GM19372 (cell line): ENCODE measurements around the gene GATB.

Source experiments
- ATAC-seq: cut with Tn5 transposase; IDR thresholded peaks from one replicate; pipeline ENCODE4 v1.9.1; 2021; ENCODE audit warnings: mild to moderate bottlenecking, low read depth, moderate library complexity; ENCODE audit not compliant: unreplicated experiment

The GATB gene

DNA sequence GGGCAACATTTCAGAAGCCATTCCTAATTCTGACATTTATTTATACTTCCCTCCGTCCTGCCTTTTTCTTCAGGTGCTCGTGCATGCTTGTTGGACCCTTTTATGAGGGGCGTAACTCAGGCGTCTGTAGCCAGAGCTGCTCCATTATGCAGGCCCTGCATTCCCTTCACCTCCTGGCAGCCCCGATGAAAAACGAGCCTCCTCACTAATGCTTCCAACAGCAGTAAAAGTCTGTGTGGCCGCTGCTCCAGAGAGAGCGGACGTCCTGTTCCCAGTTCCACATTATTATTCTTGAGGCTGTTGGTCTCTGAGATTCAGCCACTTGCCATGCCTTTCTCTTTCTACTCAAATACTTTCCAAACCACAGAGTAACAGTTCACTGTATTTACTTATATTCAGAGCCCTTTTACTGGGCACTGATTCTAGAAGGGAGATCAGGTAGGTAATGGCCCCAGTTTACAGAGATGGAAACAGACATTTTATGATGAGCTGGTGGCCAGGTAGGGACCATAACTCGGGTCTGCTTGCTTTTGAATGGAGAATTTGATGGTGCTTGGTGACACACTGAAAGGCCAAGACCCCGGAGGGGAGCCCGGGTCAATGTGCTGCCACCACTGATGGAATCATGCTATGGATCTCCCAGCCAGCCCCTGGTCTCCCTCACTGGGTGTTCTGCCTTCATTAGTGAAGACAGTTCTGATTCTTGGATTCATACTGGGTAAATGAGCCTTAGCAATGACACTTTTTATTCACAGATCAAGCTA is 101.0 kb downstream of the GATB start:
- no peak for ATAC-seq

GRCh38 chr4:151658959-151659600 is 101.7 kb downstream of the GATB start:
- ATAC-seq, result no peak

DNA sequence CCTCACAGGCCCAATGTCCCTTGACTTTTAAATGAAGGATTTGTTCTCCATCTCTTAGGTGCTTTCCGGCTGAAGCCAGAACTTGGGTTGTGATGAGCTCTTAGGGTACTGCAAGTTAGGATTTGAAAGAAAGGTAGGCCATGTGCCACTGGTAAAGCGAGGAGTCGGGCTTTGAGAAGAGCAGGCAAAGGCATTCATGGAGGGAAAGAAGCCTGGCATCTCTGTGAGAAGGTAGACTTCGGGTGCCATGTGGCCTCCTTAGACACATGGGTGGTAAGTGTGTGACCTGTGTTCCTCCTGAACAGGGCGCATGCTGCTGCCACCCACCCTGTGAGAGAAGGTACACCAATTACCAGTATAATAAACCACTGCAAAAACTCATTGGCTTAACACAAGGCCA is 102.9 kb downstream of the GATB start:
- no peak for ATAC-seq

DNA sequence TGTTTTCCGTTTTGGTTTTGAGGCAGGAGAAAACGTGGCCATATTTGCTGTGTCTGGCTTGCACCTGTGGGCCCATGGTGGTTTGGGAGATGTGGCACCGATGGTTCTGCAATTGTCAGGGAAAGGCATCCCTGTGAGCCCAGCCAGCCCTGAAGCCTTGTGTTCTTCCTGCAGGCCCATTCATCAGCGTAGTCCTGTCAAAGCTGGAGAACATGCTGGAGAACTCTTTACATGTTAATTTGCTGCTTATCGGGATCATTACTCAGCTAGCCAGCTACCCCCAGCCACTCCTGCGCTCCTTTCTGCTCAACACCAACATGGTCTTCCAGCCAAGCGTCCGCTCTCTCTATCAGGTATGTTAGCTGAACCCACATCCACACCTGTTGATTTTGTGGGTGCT is 104.7 kb downstream of the GATB start:
- no peak for ATAC-seq

DNA sequence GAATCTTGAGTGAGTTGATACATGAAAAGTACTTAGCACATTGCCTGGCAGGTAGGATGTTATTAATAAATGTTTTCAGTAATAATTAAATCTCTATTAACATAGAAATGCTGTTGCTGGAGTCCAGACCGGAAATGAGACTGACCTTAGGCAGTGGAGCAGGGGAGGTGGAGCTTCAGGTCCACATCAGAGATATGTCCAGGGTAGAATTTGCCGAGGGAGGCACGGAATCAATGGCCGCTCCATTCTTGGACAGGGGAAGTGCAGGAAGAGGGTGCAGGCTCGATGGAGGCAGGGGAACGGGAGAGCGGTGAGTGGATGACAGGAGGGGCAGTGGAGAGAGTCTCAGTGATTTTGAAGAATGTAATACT is 107.3 kb downstream of the GATB start:
- ATAC-seq, result no peak

GRCh38 chr4:151652841-151653547 is 107.8 kb downstream of the GATB start:
- ATAC-seq, result no peak

GRCh38 chr4:151651496-151651895 is 109.3 kb downstream of the GATB start:
- no peak for ATAC-seq

DNA sequence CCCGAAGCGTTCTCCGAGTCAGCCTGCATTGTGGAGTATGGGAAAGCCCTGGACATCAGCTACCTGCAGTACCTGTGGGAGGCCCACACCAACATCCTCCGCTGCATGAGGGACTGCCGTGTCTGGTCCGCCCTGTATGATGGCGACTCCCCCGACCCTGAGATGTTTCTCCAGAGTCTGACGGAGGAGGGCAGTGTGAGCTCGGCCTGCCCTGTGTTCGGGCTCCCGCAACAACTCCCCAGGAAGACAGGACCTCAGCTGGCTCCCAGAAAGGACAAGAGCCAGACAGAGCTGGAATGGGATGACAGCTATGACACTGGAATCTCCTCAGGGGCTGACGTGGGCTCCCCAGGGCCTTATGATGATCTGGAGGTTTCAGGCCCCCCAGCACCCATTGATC is 111.3 kb downstream of the GATB start:
- no peak for ATAC-seq

DNA sequence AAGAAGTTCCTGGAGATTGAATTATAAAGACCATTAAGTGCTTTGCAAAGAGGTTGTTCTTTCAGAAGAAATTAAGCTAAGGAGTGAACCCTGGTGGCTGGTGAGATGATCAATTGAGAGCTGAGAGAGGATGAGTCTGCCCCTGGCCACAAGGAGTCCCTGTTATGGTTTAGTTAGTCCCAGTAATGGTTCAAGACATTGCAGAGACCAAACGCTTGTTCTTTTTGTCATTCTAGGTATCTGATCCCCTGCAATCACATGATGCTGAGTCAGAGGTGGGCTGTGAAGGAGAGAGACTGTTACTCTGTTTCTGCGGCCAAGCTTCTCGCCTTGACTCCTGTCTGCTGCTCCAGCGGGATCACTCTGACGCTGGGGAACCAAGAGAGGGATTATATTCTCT is 114.5 kb downstream of the GATB start:
- no peak for ATAC-seq

DNA sequence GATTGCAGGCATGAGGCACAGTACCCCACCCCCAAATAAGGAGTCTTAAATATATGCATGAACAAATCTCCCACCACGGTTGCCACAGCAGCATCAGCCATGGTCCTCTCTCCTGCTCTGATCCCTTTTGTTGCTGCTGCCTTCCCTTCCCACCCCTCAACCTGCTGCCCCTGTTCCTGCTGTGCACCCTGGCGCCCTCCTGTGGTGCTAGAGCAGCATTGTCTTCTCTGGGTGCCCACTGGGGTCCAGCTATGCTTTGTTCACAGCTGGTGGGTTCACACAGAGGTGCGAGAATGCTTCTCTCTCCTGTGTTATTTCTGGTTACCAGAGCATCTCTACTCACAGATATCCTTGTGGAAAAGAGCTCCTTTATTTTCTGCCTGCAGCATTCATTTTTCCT is 116.2 kb downstream of the GATB start:
- ATAC-seq, result no peak

DNA sequence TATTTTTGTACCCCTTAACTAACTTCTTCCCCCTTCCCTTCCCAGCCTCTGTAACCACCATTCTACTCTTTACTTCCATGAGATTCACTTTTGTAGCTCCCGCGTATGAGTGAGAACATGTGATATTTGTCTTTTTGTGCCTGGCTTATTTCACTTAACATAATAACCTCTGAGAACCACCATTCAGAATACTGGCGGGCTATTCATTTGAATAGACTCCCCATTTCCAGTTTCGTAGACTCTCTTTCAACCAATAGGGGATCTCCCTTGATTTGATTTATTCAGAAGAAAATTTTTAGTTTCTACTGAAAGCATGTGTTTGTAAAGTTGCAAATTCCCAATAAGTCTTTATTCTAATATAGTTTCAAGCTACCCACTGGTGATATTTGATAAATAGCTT is 117.2 kb downstream of the GATB start:
- no peak for ATAC-seq

DNA sequence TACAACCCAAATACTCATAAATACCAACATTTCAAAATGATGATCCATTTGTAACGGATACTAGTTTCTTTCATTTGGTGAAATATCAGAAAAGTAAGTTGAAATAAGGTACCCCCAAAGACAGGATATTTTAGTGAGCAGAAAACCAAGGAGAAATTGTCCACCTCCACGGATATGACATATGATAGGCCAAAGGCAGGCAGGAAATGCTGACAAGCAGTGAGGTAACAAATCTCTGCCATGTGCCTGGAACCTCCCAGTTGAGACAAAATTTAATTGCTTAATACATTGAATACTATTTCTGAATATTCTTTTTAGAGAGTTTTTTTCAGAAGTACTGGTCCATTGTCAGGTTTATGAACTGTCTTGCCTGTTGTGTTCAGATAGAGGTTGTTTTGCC is 118.8 kb downstream of the GATB start:
- ATAC-seq, result no peak

DNA sequence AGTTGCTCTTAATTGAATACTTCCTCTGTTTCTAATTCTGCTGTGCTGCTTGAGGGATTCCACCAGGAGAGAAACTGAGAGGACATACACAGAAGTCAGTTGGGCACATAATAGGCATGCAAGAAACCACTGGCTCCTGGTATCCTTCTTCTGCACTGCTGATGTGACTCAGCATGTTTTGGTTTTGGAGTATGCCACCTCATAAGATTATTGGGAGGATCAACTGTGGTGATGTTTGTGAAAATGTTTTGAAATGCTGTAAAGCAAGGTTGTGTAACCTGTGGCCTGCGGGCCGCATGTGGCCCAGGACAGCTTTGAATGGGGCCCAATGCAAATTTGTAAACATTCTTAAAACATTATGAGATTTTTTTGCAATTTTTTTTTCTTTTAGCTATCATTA is 119.6 kb downstream of the GATB start:
- ATAC-seq, result no peak

- ATAC-seq, result no peak
Observed at GRCh38 chr4:151640381-151640780, 120.4 kb downstream of the GATB start.

GRCh38 chr4:151638295-151638858 is 122.4 kb downstream of the GATB start:
- no peak for ATAC-seq

- ATAC-seq, result no peak
Observed at GRCh38 chr4:151631349-151631748, 129.5 kb downstream of the GATB start.

DNA sequence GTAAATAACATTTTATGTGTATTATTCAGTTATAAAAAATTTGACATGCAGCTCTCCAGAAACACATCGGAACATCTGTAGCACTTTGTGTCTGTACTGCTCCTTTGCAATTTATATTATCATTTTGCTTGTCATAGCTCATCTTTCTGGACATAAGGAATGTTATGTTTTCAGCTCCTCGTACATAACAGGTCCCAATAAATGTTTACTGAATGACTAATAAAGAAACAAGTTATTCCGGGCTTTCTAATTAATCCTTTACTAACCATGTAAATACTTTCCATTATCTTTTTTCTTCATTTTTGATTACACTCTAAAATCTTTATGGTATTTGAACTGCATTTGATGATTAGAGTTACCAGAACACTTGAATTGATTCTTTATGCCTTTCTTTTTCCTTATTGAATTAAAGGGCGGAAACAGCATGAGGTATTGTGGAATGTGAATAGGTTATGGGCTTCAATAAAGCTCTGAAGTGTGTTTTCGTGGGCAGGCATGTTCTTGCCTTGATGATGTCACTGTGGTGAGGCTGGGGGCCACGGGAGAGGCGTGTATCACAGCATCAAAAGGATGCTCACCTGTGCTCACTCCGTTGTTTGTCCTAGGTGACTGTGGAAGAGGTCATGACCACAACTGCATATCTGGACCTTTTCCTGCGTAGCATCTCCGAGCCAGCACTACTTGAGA is 131.6 kb downstream of the GATB start:
- ATAC-seq, result no peak

GRCh38 chr4:151628001-151628608 is 132.7 kb downstream of the GATB start:
- ATAC-seq, result no peak

DNA sequence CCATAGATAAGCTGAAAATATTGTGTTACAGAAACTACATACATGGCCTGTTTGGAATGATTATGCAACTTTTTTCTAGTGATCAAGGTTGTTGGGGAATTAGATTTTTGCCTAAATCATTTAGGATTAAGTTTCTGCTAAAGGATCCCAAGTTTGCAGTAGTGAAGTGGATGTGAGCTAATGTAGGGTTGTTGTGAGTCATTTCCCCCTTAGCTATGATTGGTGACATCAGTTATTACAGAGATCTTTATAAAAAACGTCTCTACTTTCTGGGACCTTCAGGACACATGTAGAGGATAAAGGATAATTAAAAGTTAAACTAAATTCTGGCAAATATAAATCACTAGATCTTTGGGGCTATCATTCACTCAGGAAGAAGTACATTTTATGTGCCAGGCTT is 133.3 kb downstream of the GATB start:
- ATAC-seq, result no peak

DNA sequence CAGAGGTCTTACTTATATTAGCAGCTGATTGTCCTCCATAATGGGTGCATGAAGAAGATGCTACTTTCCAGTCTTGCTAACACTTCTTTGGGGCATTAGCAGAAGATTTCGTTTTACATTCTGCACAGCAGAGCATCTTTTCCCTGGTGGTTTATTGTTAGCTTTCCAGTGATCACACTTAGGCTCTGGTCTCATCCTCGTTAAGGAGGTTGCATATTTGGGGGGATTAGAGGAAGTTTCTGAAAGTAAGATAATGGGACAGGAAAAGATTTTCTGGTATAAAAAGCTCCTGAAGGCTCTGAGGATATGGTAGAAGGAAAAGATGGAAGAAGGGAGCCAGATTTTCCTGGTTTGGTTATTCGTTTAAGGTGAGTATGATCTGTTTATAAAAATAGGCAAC is 134.1 kb downstream of the GATB start:
- no peak for ATAC-seq
